Breast epithelium (tissue), 4 donors: ENCODE results near the gene RPE65. TPM values are rescaled to one million over a fixed set of nuclear protein-coding genes. Genes with fewer than 3 reads are reported as not detected.

ENCODE experiments used
- DNase-seq, 2 donors: peaks; one replicate each; pipeline ENCODE4 v3.0.0-alpha.2; 2019; ENCODE audit warnings: low spot score in 2 of 2
- H3K27ac ChIP-seq, 2 donors: fragments of 200-600 bp; sonication (generic) in 1 of 2; one replicate each; pipeline ENCODE4 v1.5.1; 2016 to 2019; ENCODE audit warnings: mild to moderate bottlenecking in 1 of 2
- H3K27me3 ChIP-seq, 2 donors: fragments of 200-600 bp; sonication (generic) in 1 of 2; one replicate each; pipeline versions ENCODE4 v1.5.1 to v1.6.0; 2017 to 2019; ENCODE audit warnings: control low read depth in 1 of 2, mild to moderate bottlenecking in 1 of 2
- H3K36me3 ChIP-seq: fragments of 200-600 bp; one replicate; pipeline ENCODE4 v1.5.1; 2019
- H3K4me1 ChIP-seq, 2 donors: fragments of 200-600 bp; sonication (generic); one replicate each; pipeline ENCODE4 v1.5.1; 2016 to 2019; ENCODE audit warnings: control low read depth in 1 of 2
- H3K4me3 ChIP-seq, 3 donors: fragments of 200-600 bp; sonication (generic); 1 replicate in 2 of 3; 2 replicates in 1 of 3; pipeline ENCODE4 v1.5.1; 2016 to 2019; ENCODE audit warnings: mild to moderate bottlenecking in 3 of 3, moderate library complexity in 2 of 3
- H3K9me3 ChIP-seq, 2 donors: fragments of 200-600 bp; sonication (generic) in 1 of 2; one replicate each; pipeline ENCODE4 v1.5.1; 2016 to 2019; ENCODE audit warnings: control low read depth in 1 of 2
- CTCF ChIP-seq, 3 donors: fragments of 450-650 bp; IDR thresholded peaks; one replicate each; pipeline ENCODE4 v1.5.1; 2016 to 2017; ENCODE audit warnings: antibody characterized with exemption in 3 of 3, mild to moderate bottlenecking in 3 of 3, moderate library complexity in 3 of 3
- POLR2A ChIP-seq: fragments of 450-650 bp; IDR thresholded peaks from one replicate; pipeline ENCODE4 v1.6.1; 2016; ENCODE audit warnings: antibody characterized with exemption, mild to moderate bottlenecking, moderate library complexity
- POLR2AphosphoS5 ChIP-seq, 3 donors: sonication (generic); formaldehyde crosslinking; IDR thresholded peaks; one replicate each; pipeline ENCODE4 v1.6.1; 2017; ENCODE audit warnings: antibody characterized with exemption in 3 of 3
- intact Hi-C: fragments of 100-400 bp; cut with DNase I; formaldehyde crosslinking; loops from one replicate; pipeline ENCODE4 v1.15.1; 2023; ENCODE audit warnings: low total_unique reads
- total RNA-seq, 3 donors: library from RNA; depleted of rRNA; stranded (reverse); fragments of >200 nt; gene quantifications; one replicate each; pipeline ENCODE4 v1.1.0, GENCODE V29; 2016

RPE65 gene
- under 1 TPM in 2 of 3 donors, not detected in 1; 0.15 to 0.33 TPM for total RNA-seq

GRCh38 chr1:68449901-68450300 is at the start of gene RPE65:
RPE65 (minus strand) TSS chr1:68449954; CDS start chr1:68449905, 49 bp downstream.
- H3K27me3 ChIP-seq: no peaks in the 10 kb centered on the region
- no peaks in the 10 kb centered on the region for H3K9me3 ChIP-seq
- intact Hi-C loops: no loop called here
- H3K27ac ChIP-seq: no peak within 1 kb of the TSS
- no peaks in the 10 kb centered on the region for H3K4me1 ChIP-seq
- H3K4me3 ChIP-seq: no peak within 1 kb of the TSS
- TF ChIP-seq POLR2A: no peak
- TF ChIP-seq POLR2AphosphoS5 (IDR thresholded peaks at IDR 0.05): no peak
- no peak for TF ChIP-seq CTCF (IDR thresholded peaks at IDR 0.05)
- H3K36me3 ChIP-seq: no peaks in the 10 kb centered on the region
- DNase-seq: no peak

- no peak for TF ChIP-seq CTCF (IDR thresholded peaks at IDR 0.05)
- TF ChIP-seq POLR2A: no peak
- TF ChIP-seq POLR2AphosphoS5 (IDR thresholded peaks at IDR 0.05): no peak
Measured at GRCh38 chr1:68497358-68497698, 47.6 kb upstream of the RPE65 start.

GRCh38 chr1:68496680-68497357 is 47.1 kb upstream of the RPE65 start, which contains the start of gene DEPDC1:
DEPDC1 (minus strand) TSS chr1:68497082; CDS start chr1:68496999, 83 bp downstream.
- Histone ChIP-seq H3K4me1 (no peaks in the 10 kb centered on the region), H3K4me3 (peak within 1 kb of the TSS; percentile 57 to 82 (median 62)), H3K27me3 (no peaks in the 10 kb centered on the region), H3K36me3 (no peaks in the 10 kb centered on the region), H3K27ac (peak within 1 kb of the TSS; percentile 27 to 45), H3K9me3 (no peaks in the 10 kb centered on the region)
- intact Hi-C loops: no loop called here
- DNase-seq: peak; percentile 91
- TF ChIP-seq CTCF (IDR thresholded peaks at IDR 0.05): peak in 1 of 3 donors; percentile 5
- TF ChIP-seq POLR2A: no peak

More at GRCh38 chr1:68497358-68497698, 47.6 kb upstream of the RPE65 start:
- H3K27ac ChIP-seq: peak overlapping the region; percentile 27 to 45
- no peaks in the 10 kb centered on the region for H3K36me3 ChIP-seq
- intact Hi-C loops: no loop called here
- no peaks in the 10 kb centered on the region for H3K4me1 ChIP-seq
- DNase-seq: no peak
- no peaks in the 10 kb centered on the region for H3K27me3 ChIP-seq
- H3K9me3 ChIP-seq: peaks cover under 1 to 2% of the 10 kb centered on the region in 2 donors
- H3K4me3 ChIP-seq: peak overlapping the region; percentile 57 to 82 (median 62)

- DNase-seq: no peak
- TF ChIP-seq POLR2A (no peak), CTCF (IDR thresholded peaks at IDR 0.05) (no peak), POLR2AphosphoS5 (IDR thresholded peaks at IDR 0.05) (no peak)
- no peak overlapping the region for H3K27ac ChIP-seq
Measured at GRCh38 chr1:68495968-68496679, 46.4 kb upstream of the RPE65 start.

GRCh38 chr1:68495532-68495931 is 45.8 kb upstream of the RPE65 start:
- TF ChIP-seq POLR2AphosphoS5 (IDR thresholded peaks at IDR 0.05) (no peak), CTCF (IDR thresholded peaks at IDR 0.05) (no peak), POLR2A (no peak)
- H3K36me3 ChIP-seq: no peaks in the 10 kb centered on the region
- no peak for DNase-seq
- intact Hi-C loops: no loop called here
- H3K9me3 ChIP-seq: no peaks in the 10 kb centered on the region
- no peak overlapping the region for H3K27ac ChIP-seq
- H3K27me3 ChIP-seq: no peaks in the 10 kb centered on the region
- H3K4me3 ChIP-seq: no peak overlapping the region
- H3K4me1 ChIP-seq: no peaks in the 10 kb centered on the region

More at GRCh38 chr1:68495968-68496679, 46.4 kb upstream of the RPE65 start:
- no peaks in the 10 kb centered on the region for H3K9me3 ChIP-seq
- H3K4me1 ChIP-seq: no peaks in the 10 kb centered on the region
- H3K4me3 ChIP-seq: peak overlapping the region; percentile 57 to 82 (median 62)
- intact Hi-C loops: no loop called here
- H3K27me3 ChIP-seq: no peaks in the 10 kb centered on the region
- H3K36me3 ChIP-seq: no peaks in the 10 kb centered on the region
